GM12878 (cell line): ENCODE data around the gene OR51B4. TPM values are rescaled to one million over a fixed set of nuclear protein-coding genes. Genes with fewer than 3 reads are reported as not detected.

Experiments used
- ATAC-seq: fragments of 200-7000 bp; cut with Tn5 transposase; 3 replicates; pipeline ENCODE4 v1.9.1; 2020; ENCODE audit warnings: mild to moderate bottlenecking, moderate library complexity
- BruUV-seq: library from RNA; stranded (reverse); fragments of 400-500 nt; replicated peaks from 2 replicates; lab custom pipeline; 2021; lab: Mats Ljungman, UMichigan
- CTCF ChIA-PET: fragments of 300-600 bp; sonication (Branson Sonifier 250); formaldehyde crosslinking; extraction: SDS; loops from one replicate; lab custom pipeline; 2021; ENCODE audit warnings: inconsistent platforms; lab: Yijun Ruan, JAX
- POLR2A ChIA-PET: fragments of 350-600 bp; formaldehyde crosslinking; extraction: SDS; loops from one replicate; lab custom pipeline; 2021; ENCODE audit warnings: inconsistent platforms; lab: Charles Lee
- RAD21 ChIA-PET: fragments of 300-600 bp; sonication (Branson Sonifier 250); formaldehyde crosslinking; loops from one replicate; lab custom pipeline; 2023; ENCODE audit warnings: antibody characterized with exemption; ENCODE audit not compliant: unreplicated experiment; lab: Charles Lee
- SMC1A ChIA-PET: fragments of 300-600 bp; sonication (Branson Sonifier 250); formaldehyde crosslinking; loops from one replicate; lab custom pipeline; 2023; ENCODE audit not compliant: unreplicated experiment, uncharacterized antibody; lab: Charles Lee
- DNase-seq: peaks from one replicate; pipeline ENCODE4 v3.0.0-alpha.2; 2011; ENCODE audit warnings: low read depth, low spot score
- FAIRE-seq: peaks from 3 replicates; lab custom pipeline; 2011; peaks lifted over from hg19 to GRCh38; lab: Jason Lieb, UNC
- H2AFZ ChIP-seq: 2 replicates; pipeline ENCODE4 v1.6.0; 2011; ENCODE audit warnings: low read depth, low read length, control low read depth; ENCODE audit not compliant: control insufficient read depth
- H3K27ac ChIP-seq: 2 replicates; pipeline ENCODE4 v1.5.1; 2011; ENCODE audit warnings: control low read depth; ENCODE audit not compliant: control insufficient read depth, insufficient read depth
- H3K27me3 ChIP-seq, 2 experiments: replicated peaks in 1 of 2; 2 replicates each; pipeline versions ENCODE4 v1.6.0 to v1.6.1; 2011; ENCODE audit warnings: low read length in 1 of 2; ENCODE audit not compliant: control insufficient read depth in 2 of 2, insufficient read depth in 2 of 2
- H3K36me3 ChIP-seq, 2 experiments: 2 replicates each; pipeline ENCODE4 v1.5.1; 2011; ENCODE audit warnings: low read length in 1 of 2; ENCODE audit not compliant: control insufficient read depth in 2 of 2, insufficient read depth in 2 of 2
- H3K4me1 ChIP-seq: 2 replicates; pipeline ENCODE4 v1.6.1; 2011; ENCODE audit warnings: mild to moderate bottlenecking, low read length, moderate library complexity, mixed read lengths; ENCODE audit not compliant: control insufficient read depth, insufficient read depth
- H3K4me2 ChIP-seq: 2 replicates; pipeline ENCODE4 v1.6.0; 2011; ENCODE audit warnings: control low read depth; ENCODE audit not compliant: control insufficient read depth, insufficient read depth
- H3K4me3 ChIP-seq: fragments of 200-600 bp; sonication (generic); 2 replicates; pipeline ENCODE4 v1.5.1; 2016
- H3K79me2 ChIP-seq: 2 replicates; pipeline ENCODE4 v1.6.0; 2011; ENCODE audit warnings: low read length; ENCODE audit not compliant: control insufficient read depth, insufficient read depth
- H3K9ac ChIP-seq: 2 replicates; pipeline ENCODE4 v1.8.0; 2011; ENCODE audit warnings: low read length, control low read depth, mixed read lengths; ENCODE audit not compliant: control insufficient read depth, insufficient read depth
- H3K9me3 ChIP-seq: replicated peaks from 3 replicates; pipeline ENCODE4 v1.5.1; 2011; ENCODE audit warnings: mild to moderate bottlenecking, low read length; ENCODE audit not compliant: control insufficient read depth, insufficient read depth
- H4K20me1 ChIP-seq: 2 replicates; pipeline ENCODE4 v1.6.0; 2011; ENCODE audit not compliant: control insufficient read depth, insufficient read depth
- BHLHE40 ChIP-seq, 2 experiments: fragments of 450-650 bp in 1 of 2; IDR thresholded peaks; 2 replicates each; pipeline ENCODE4 v1.6.1; 2011 to 2017; ENCODE audit warnings: low read depth in 2 of 2, borderline replicate concordance in 1 of 2, improper control_type of control experiment in 1 of 2, low read length in 1 of 2, mild to moderate bottlenecking in 1 of 2
- CREB1 ChIP-seq: IDR thresholded peaks from 2 replicates; pipeline ENCODE4 v1.6.1; 2012; ENCODE audit warnings: low read depth, mild to moderate bottlenecking, inconsistent platforms
- GATAD2B ChIP-seq: fragments of 450-650 bp; conservative IDR thresholded peaks from 2 replicates; pipeline ENCODE4 v1.6.1; 2017; ENCODE audit warnings: low read depth, mild to moderate bottlenecking, moderate library complexity
- HCFC1 ChIP-seq: fragments of 150-350 bp; IDR thresholded peaks from 2 replicates; pipeline ENCODE4 v1.6.1; 2014; ENCODE audit warnings: low read length
- HDGF ChIP-seq: fragments of 450-650 bp; IDR thresholded peaks from 2 replicates; pipeline ENCODE4 v1.6.1; 2016; ENCODE audit warnings: antibody characterized with exemption
- NBN ChIP-seq: fragments of 450-650 bp; IDR thresholded peaks from 2 replicates; pipeline ENCODE4 v1.6.1; 2016
- PAX5 ChIP-seq: IDR thresholded peaks from 2 replicates; pipeline ENCODE4 v1.6.1; 2011; ENCODE audit warnings: low read depth, low read length, borderline replicate concordance
- PAX8 ChIP-seq: fragments of 450-650 bp; IDR thresholded peaks from 2 replicates; pipeline ENCODE4 v1.6.1; 2017; ENCODE audit warnings: mild to moderate bottlenecking, moderate library complexity
- STAT1 ChIP-seq: fragments of 450-650 bp; conservative IDR thresholded peaks from 2 replicates; pipeline ENCODE4 v1.6.1; 2014; ENCODE audit warnings: antibody characterized with exemption, mild to moderate bottlenecking
- TCF3 ChIP-seq: IDR thresholded peaks from 2 replicates; pipeline ENCODE4 v1.6.1; 2012; ENCODE audit warnings: low read depth, mild to moderate bottlenecking, low read length, borderline replicate concordance; ENCODE audit not compliant: insufficient read depth
- WRNIP1 ChIP-seq: IDR thresholded peaks from 2 replicates; pipeline ENCODE4 v1.6.1; 2011; ENCODE audit warnings: low read depth, low read length, improper control_type of control experiment, borderline replicate concordance
- ZBTB11 ChIP-seq: fragments of 450-650 bp; formaldehyde crosslinking; IDR thresholded peaks from 2 replicates; pipeline ENCODE4 v1.5.0; 2022; ENCODE audit warnings: mild to moderate bottlenecking, missing genetic modification characterization
- ZSCAN29 ChIP-seq: fragments of 450-650 bp; IDR thresholded peaks from 2 replicates; pipeline ENCODE4 v1.6.1; 2017; ENCODE audit warnings: mild to moderate bottlenecking, moderate library complexity
- WGBS: methylation state at CpG from one replicate; pipeline ENCODE4 v1.1.6; 2016; ENCODE audit warnings: low lambda C conversion rate; ENCODE audit not compliant: insufficient replicate concordance, insufficient coverage; ENCODE audit errors: missing lambda C conversion rate; 5-methylcytosine and 5-hydroxymethylcytosine counted together
- in situ Hi-C: fragments of 300-500 bp; cut with MboI; formaldehyde crosslinking; loops from 9 replicates; pipeline ENCODE4 v1.14.3; 2018; ENCODE audit warnings: mixed read lengths
- intact Hi-C: fragments of 100-400 bp; cut with micrococcal nuclease; formaldehyde crosslinking; loops from one replicate; pipeline ENCODE4 v1.14.2; 2022; ENCODE audit not compliant: unreplicated experiment
- polyA plus RNA-seq, 11 experiments: library from polyadenylated mRNA; depleted of rRNA in 4 of 11; unstranded in 6 of 11; stranded (reverse) in 5 of 11; fragments of >200 nt; fragmentation: Nextera tagmentation in 4 of 11; fragmentation: Illumina TruSeq in 1 of 11; extraction: Ambion mirVana in 4 of 11; extraction: Trizol in 1 of 11; gene quantifications; 1 replicate in 1 of 11; 2 replicates in 10 of 11; pipeline versions ENCODE4 v1.2.1 to v1.2.3, GENCODE V29; 2011 to 2016; ENCODE audit warnings: inconsistent platforms in 2 of 11, missing spikeins in 2 of 11, low read depth in 1 of 11
- total RNA-seq, 4 experiments: library from RNA; depleted of rRNA in 3 of 4; stranded (reverse); fragments of >200 nt in 3 of 4; fragmentation: Illumina TruSeq in 1 of 4; extraction: Trizol in 1 of 4; gene quantifications; 2 replicates each; pipeline versions ENCODE4 v1.2.1 to v1.2.3, GENCODE V29; 2013 to 2021
- TF ChIP-seq, protein P1 (sequence below): fragments of 450-650 bp; IDR thresholded peaks from 2 replicates; pipeline ENCODE4 v1.6.1; 2018; ENCODE audit warnings: borderline replicate concordance, mild to moderate bottlenecking; ENCODE audit not compliant: partially characterized antibody
- TF ChIP-seq, protein P2 (sequence below): fragments of 450-650 bp; IDR thresholded peaks from 2 replicates; pipeline ENCODE4 v1.6.1; 2014; ENCODE audit warnings: mild to moderate bottlenecking

OR51B4 gene
- total and polyA plus RNA-seq, 10 of the 15 experiments (the other 5 are each of a cell fraction or from before 2014, with no cell fraction given), result 0.23 to 2.1 TPM; not detected in 8

- H3K4me2 ChIP-seq, result no peak overlapping the region
- no peaks in the 10 kb centered on the region for H3K79me2 ChIP-seq
- no peak overlapping the region for H2AFZ ChIP-seq
- intact Hi-C loops, result no loop called here
- no peaks in the 10 kb centered on the region for H4K20me1 ChIP-seq
- WGBS, result 0% methylated on average over 1 of the region's 1 CpG
- H3K4me1 ChIP-seq, result no peaks in the 10 kb centered on the region
- no peaks in the 10 kb centered on the region for H3K27me3 ChIP-seq
- POLR2A ChIA-PET, result interaction anchor here (1.0 kb wide), 1 partner anchor 11 kb away, joined by 4 read pairs; no protein-coding TSS in a partner anchor
- no peak overlapping the region for H3K27ac ChIP-seq
- ATAC-seq (peak; percentile 38), DNase-seq (no peak), FAIRE-seq (no peak)
- BruUV-seq, result no TSS peak
- H3K4me3 ChIP-seq, result no peak overlapping the region
- no peaks in the 10 kb centered on the region for H3K9me3 ChIP-seq
- H3K9ac ChIP-seq, result no peak overlapping the region
- H3K36me3 ChIP-seq, result no peaks in the 10 kb centered on the region
- RAD21 ChIA-PET, result no interaction called here
- CTCF ChIA-PET, result interaction anchor here (1.3 kb wide), 1 partner anchor 13 kb away, joined by 3 read pairs; no protein-coding TSS in a partner anchor
- in situ Hi-C loops, result no loop called here
- SMC1A ChIA-PET, result no interaction called here
- no peak for TF ChIP-seq HDGF
- TF ChIP-seq, protein P1, sequence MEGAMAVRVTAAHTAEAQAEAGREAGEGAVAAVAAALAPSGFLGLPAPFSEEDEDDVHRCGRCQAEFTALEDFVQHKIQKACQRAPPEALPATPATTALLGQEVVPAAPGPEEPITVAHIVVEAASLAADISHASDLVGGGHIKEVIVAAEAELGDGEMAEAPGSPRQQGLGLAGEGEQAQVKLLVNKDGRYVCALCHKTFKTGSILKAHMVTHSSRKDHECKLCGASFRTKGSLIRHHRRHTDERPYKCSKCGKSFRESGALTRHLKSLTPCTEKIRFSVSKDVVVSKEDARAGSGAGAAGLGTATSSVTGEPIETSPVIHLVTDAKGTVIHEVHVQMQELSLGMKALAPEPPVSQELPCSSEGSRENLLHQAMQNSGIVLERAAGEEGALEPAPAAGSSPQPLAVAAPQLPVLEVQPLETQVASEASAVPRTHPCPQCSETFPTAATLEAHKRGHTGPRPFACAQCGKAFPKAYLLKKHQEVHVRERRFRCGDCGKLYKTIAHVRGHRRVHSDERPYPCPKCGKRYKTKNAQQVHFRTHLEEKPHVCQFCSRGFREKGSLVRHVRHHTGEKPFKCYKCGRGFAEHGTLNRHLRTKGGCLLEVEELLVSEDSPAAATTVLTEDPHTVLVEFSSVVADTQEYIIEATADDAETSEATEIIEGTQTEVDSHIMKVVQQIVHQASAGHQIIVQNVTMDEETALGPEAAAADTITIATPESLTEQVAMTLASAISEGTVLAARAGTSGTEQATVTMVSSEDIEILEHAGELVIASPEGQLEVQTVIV, result no peak
- no peak for TF ChIP-seq BHLHE40 (IDR thresholded peaks at IDR 0.05; ENCODE audit: borderline replicate concordance in 1 of 2, low read depth in 2 of 2, low read length in 1 of 2)
- TF ChIP-seq TCF3, result no peak
- no peak for TF ChIP-seq CREB1
- TF ChIP-seq WRNIP1, result no peak
- no peak for TF ChIP-seq HCFC1
- no peak for TF ChIP-seq NBN
- no peak for TF ChIP-seq ZBTB11 (CRISPR knock-in tag)
- no peak for TF ChIP-seq STAT1
- TF ChIP-seq PAX5, result no peak
- TF ChIP-seq, protein P2, sequence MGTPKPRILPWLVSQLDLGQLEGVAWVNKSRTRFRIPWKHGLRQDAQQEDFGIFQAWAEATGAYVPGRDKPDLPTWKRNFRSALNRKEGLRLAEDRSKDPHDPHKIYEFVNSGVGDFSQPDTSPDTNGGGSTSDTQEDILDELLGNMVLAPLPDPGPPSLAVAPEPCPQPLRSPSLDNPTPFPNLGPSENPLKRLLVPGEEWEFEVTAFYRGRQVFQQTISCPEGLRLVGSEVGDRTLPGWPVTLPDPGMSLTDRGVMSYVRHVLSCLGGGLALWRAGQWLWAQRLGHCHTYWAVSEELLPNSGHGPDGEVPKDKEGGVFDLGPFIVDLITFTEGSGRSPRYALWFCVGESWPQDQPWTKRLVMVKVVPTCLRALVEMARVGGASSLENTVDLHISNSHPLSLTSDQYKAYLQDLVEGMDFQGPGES, result no peak
- TF ChIP-seq ZSCAN29, result no peak
- TF ChIP-seq GATAD2B, result no peak
- TF ChIP-seq PAX8, result no peak
These were observed 23.9 kb downstream of the OR51B4 start for GRCh38 chr11:5277807-5278382.
